K562 (cell line): ENCODE data around the gene MYO1B. TPM values are rescaled to one million over a fixed set of nuclear protein-coding genes. Genes with fewer than 3 reads are reported as not detected.

Experiments used
- ATAC-seq: fragments of 200-7000 bp; cut with Tn5 transposase; 3 replicates; pipeline ENCODE4 v1.9.1; 2020; ENCODE audit warnings: moderate library complexity
- BruUV-seq: library from RNA; stranded (reverse); fragments of 400-500 nt; replicated peaks from 2 replicates; lab custom pipeline; 2021; lab: Mats Ljungman, UMichigan
- CTCF ChIA-PET: fragments of 300-600 bp; formaldehyde crosslinking; extraction: SDS; loops from one replicate; lab custom pipeline; 2021; ENCODE audit warnings: low intra/inter-chr PET ratio; lab: Yijun Ruan, JAX
- POLR2A ChIA-PET: fragments of 300-600, 350-650 bp; sonication (Branson Sonifier 250); formaldehyde crosslinking; extraction: SDS; loops from one replicate; lab custom pipeline; 2021; ENCODE audit warnings: antibody characterized with exemption, inconsistent platforms; lab: Yijun Ruan, JAX
- DNase-seq, 4 experiments: peaks; one replicate each; pipeline versions ENCODE4 v3.0.0 to v3.0.0-alpha.2; 2011 to 2018; ENCODE audit warnings: low spot score in 3 of 4, mixed read lengths in 3 of 4; ENCODE audit errors: extremely low read depth in 1 of 4
- FAIRE-seq: peaks from 2 replicates; lab custom pipeline; 2011; peaks lifted over from hg19 to GRCh38; lab: Jason Lieb, UNC
- H2AFZ ChIP-seq: 2 replicates; pipeline ENCODE4 v1.6.0; 2011; ENCODE audit warnings: low read depth, low read length, control low read depth, inconsistent platforms
- H3K27ac ChIP-seq: fragments of 200-600 bp; 3 replicates; pipeline ENCODE4 v1.8.0; 2011; ENCODE audit warnings: low read depth, mild to moderate bottlenecking, control low read depth, inconsistent platforms, low read length, moderate library complexity, mixed read lengths; ENCODE audit errors: extremely low read depth
- H3K27me3 ChIP-seq, 2 experiments: fragments of 300-600 bp in 1 of 2; 2 replicates in 1 of 2; 3 replicates in 1 of 2; pipeline versions ENCODE4 v1.6.0 to v1.8.0; 2011; ENCODE audit warnings: inconsistent platforms in 2 of 2, low read length in 2 of 2, mild to moderate bottlenecking in 1 of 2, mixed read lengths in 1 of 2, moderate library complexity in 1 of 2; ENCODE audit not compliant: control insufficient read depth in 2 of 2, insufficient read depth in 2 of 2
- H3K36me3 ChIP-seq: fragments of 300-600 bp; 3 replicates; pipeline ENCODE4 v1.8.0; 2011; ENCODE audit warnings: mild to moderate bottlenecking, low read length, inconsistent platforms; ENCODE audit not compliant: control insufficient read depth, insufficient read depth
- H3K4me1 ChIP-seq, 2 experiments: fragments of 200-600 bp in 1 of 2; replicated peaks in 1 of 2; 2 replicates in 1 of 2; 3 replicates in 1 of 2; pipeline versions ENCODE4 v1.5.1 to v1.8.0; 2011; ENCODE audit warnings: inconsistent platforms in 2 of 2, low read length in 2 of 2, mild to moderate bottlenecking in 1 of 2, mixed read lengths in 1 of 2, moderate library complexity in 1 of 2; ENCODE audit not compliant: control insufficient read depth in 2 of 2, insufficient read depth in 2 of 2
- H3K4me2 ChIP-seq: 2 replicates; pipeline ENCODE4 v1.6.1; 2011; ENCODE audit warnings: low read length, control low read depth, inconsistent platforms, mixed read lengths; ENCODE audit not compliant: insufficient read depth
- H3K4me3 ChIP-seq: fragments of 200-600 bp; sonication (generic), shearing (Covaris generic); 2 replicates; pipeline ENCODE4 v1.5.1; 2016; ENCODE audit warnings: control low read depth, inconsistent platforms
- H3K79me2 ChIP-seq: fragments of 200-600 bp; 3 replicates; pipeline ENCODE4 v1.8.0; 2011; ENCODE audit warnings: low read length, inconsistent platforms; ENCODE audit not compliant: control insufficient read depth, insufficient read depth
- H3K9ac ChIP-seq, 2 experiments: 2 replicates each; pipeline versions ENCODE4 v1.6.0 to v1.6.1; 2011; ENCODE audit warnings: low read depth in 2 of 2, low read length in 2 of 2, control low read depth in 1 of 2, inconsistent platforms in 1 of 2, mild to moderate bottlenecking in 1 of 2, mixed read lengths in 1 of 2; ENCODE audit not compliant: insufficient read depth in 1 of 2
- H3K9me1 ChIP-seq: one replicate; pipeline ENCODE4 v1.6.0; 2011; ENCODE audit warnings: inconsistent platforms, mild to moderate bottlenecking, low read length, moderate library complexity; ENCODE audit not compliant: control insufficient read depth, insufficient read depth
- H3K9me3 ChIP-seq: replicated peaks from 2 replicates; pipeline ENCODE4 v1.5.1; 2011; ENCODE audit warnings: low read depth, low read length, inconsistent platforms; ENCODE audit not compliant: control insufficient read depth, insufficient read depth
- H4K20me1 ChIP-seq: replicated peaks from 2 replicates; pipeline ENCODE4 v1.6.1; 2011; ENCODE audit warnings: low read length, inconsistent platforms, mixed read lengths; ENCODE audit not compliant: control insufficient read depth, insufficient read depth
- CREBBP ChIP-seq: IDR thresholded peaks from one replicate; pipeline ENCODE4 v1.6.1; 2012; ENCODE audit warnings: low read depth, mild to moderate bottlenecking, control low read depth, inconsistent platforms, low read length
- WGBS: fragments of 100-300 bp; shearing (Covaris generic); methylation state at CpG from one replicate; pipeline ENCODE4 v1.1.6; 2016; ENCODE audit warnings: low coverage, mixed read lengths; ENCODE audit not compliant: insufficient coverage; ENCODE audit errors: missing lambda C conversion rate; 5-methylcytosine and 5-hydroxymethylcytosine counted together
- in situ Hi-C: fragments of 300-500 bp; cut with MboI; formaldehyde crosslinking; loops from 4 replicates; pipeline ENCODE4 v1.15.0; 2018; ENCODE audit warnings: inconsistent platforms, mixed read lengths
- intact Hi-C: fragments of 100-400 bp; cut with micrococcal nuclease; formaldehyde crosslinking; loops from 2 replicates; pipeline ENCODE4 v1.14.2; 2022
- polyA plus RNA-seq, 8 experiments: library from polyadenylated mRNA; depleted of rRNA in 4 of 8; stranded (reverse) in 5 of 8; unstranded in 3 of 8; fragments of >200 nt; fragmentation: Nextera tagmentation in 2 of 8; fragmentation: Illumina TruSeq in 1 of 8; extraction: Ambion mirVana in 2 of 8; extraction: Trizol in 1 of 8; gene quantifications; 2 replicates each; pipeline versions ENCODE4 v1.2.1 to v1.2.3, GENCODE V29; 2011 to 2014; ENCODE audit warnings: inconsistent platforms in 1 of 8, missing spikeins in 1 of 8
- total RNA-seq, 7 experiments: library from RNA; depleted of rRNA in 6 of 7; stranded (reverse); fragments of >200 nt in 6 of 7; fragmentation: Illumina TruSeq in 2 of 7; extraction: Trizol in 2 of 7; gene quantifications; 2 replicates each; pipeline versions ENCODE4 v1.2.1 to v1.2.3, GENCODE V29; 2011 to 2021; ENCODE audit warnings: low replicate concordance in 1 of 7
- TF ChIP-seq, protein P1 (sequence below), 3 experiments: IDR thresholded peaks in 2 of 3; conservative IDR thresholded peaks in 1 of 3; 2 replicates each; pipeline ENCODE4 v1.5.1; 2011 to 2012; ENCODE audit warnings: low read length in 3 of 3, mild to moderate bottlenecking in 3 of 3, control low read depth in 2 of 3, improper control_type of control experiment in 1 of 3, inconsistent platforms in 1 of 3, low read depth in 1 of 3, mixed read lengths in 1 of 3, moderate library complexity in 1 of 3; ENCODE audit not compliant: insufficient read depth in 2 of 3

Gene MYO1B
- total and polyA plus RNA-seq, 9 of the 15 experiments (the other 6 are each of a cell fraction or from before 2014, with no cell fraction given): 0.04 to 0.33 (median 0.20) TPM; not detected in 5

DNA sequence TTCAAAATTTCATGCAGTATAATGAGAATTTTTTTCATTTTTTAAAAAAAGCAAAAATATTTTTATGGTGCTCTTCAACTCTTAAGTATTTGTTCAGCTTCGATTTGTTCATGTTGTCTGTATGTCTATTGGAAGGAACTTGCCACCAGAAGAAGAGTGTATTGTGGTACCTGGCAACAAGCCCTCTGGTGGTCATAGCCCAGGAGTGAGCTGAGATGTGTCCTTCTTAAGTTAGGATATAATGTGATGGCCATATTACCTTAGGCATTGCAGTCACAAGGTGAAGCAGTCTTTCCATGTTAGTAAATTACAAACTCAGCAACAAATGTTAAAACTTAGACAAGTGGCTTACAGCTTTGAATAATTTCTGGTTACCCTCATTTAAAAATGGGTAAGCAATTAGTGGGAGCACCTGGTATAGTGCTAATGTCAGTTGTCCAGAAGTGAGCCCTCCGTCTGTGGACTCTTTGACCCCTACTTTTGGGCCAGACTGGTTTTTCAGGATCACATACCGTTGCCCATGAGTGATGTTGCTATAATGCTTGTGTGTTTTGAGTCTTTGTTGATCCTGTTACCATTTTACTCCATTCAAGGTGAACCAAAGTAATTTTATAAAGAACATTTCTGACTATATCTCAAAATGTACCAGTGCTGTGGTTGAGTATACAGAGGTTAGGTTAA lies 57.4 kb downstream of the MYO1B start:
- no peaks in the 10 kb centered on the region for H4K20me1 ChIP-seq
- no peak overlapping the region for H3K9ac ChIP-seq
- H3K4me2 ChIP-seq: no peak overlapping the region
- H3K4me1 ChIP-seq: no peaks in the 10 kb centered on the region
- H3K27me3 ChIP-seq: no peaks in the 10 kb centered on the region
- FAIRE-seq: no peak
- no peak overlapping the region for H2AFZ ChIP-seq
- intact Hi-C loops (no loop called here), in situ Hi-C loops (no loop called here)
- ChIA-PET CTCF (interaction anchor here (0.7 kb wide), 1 partner anchor 251 kb away, joined by 3 read pairs; no protein-coding TSS in a partner anchor), POLR2A (no interaction called here)
- 3% methylated on average over 3 of the region's 3 CpGs for WGBS
- no peaks in the 10 kb centered on the region for H3K9me3 ChIP-seq
- no peaks in the 10 kb centered on the region for H3K9me1 ChIP-seq
- H3K79me2 ChIP-seq: no peaks in the 10 kb centered on the region
- DNase-seq: peak in 1 of 4 experiments; percentile 6
- no peak overlapping the region for H3K4me3 ChIP-seq
- ATAC-seq: peak; percentile 61; the same call in 1 of the 3 replicates
- H3K36me3 ChIP-seq: no peaks in the 10 kb centered on the region
- BruUV-seq: no TSS peak
- H3K27ac ChIP-seq: no peak overlapping the region
- TF ChIP-seq CREBBP: no peak
- TF ChIP-seq, protein P1, sequence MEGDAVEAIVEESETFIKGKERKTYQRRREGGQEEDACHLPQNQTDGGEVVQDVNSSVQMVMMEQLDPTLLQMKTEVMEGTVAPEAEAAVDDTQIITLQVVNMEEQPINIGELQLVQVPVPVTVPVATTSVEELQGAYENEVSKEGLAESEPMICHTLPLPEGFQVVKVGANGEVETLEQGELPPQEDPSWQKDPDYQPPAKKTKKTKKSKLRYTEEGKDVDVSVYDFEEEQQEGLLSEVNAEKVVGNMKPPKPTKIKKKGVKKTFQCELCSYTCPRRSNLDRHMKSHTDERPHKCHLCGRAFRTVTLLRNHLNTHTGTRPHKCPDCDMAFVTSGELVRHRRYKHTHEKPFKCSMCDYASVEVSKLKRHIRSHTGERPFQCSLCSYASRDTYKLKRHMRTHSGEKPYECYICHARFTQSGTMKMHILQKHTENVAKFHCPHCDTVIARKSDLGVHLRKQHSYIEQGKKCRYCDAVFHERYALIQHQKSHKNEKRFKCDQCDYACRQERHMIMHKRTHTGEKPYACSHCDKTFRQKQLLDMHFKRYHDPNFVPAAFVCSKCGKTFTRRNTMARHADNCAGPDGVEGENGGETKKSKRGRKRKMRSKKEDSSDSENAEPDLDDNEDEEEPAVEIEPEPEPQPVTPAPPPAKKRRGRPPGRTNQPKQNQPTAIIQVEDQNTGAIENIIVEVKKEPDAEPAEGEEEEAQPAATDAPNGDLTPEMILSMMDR (IDR thresholded peaks at IDR 0.05 in 2 of 3, conservative IDR thresholded peaks at IDR 0.05 in 1 of 3; ENCODE audit: insufficient read depth in 2 of 3, low read depth in 1 of 3, low read length in 3 of 3): 0 out of 6 replicates have a peak, but pooled peaks of 1 of the 3 experiments have one; percentile 7
- TF ChIP-seq, all 486 proteins: peak for 1
